Measurements from ENCODE around the gene NCBP3. TPM values are rescaled to one million over a fixed set of nuclear protein-coding genes. Genes with fewer than 3 reads are reported as not detected.
"Not testable (repeated sequence)": the region's sequence is repeated elsewhere in the genome, so short reads cannot be mapped to it uniquely, and the experiment has no call there.

The NCBP3 gene
- total and polyA plus RNA-seq, 8 donors = 13.7 to 34.2 (median 15.4) TPM

GRCh38 chr17:3792481-3792880 is 53.6 kb downstream of the NCBP3 start:
- FAIRE-seq (no peak), ATAC-seq (peak in 1 of 4 donors; percentile 40), DNase-seq (peak in 1 of 6 donors; percentile 18)
- TF ChIP-seq CTCF (IDR thresholded peaks at IDR 0.05) = no peak
- Histone ChIP-seq H3K4me3 (no peak overlapping the region), H3K4me1 (no peaks in the 10 kb centered on the region), H3K27ac (no peak overlapping the region), H3K9me3 (no peaks in the 10 kb centered on the region), H3K36me3 (no peaks in the 10 kb centered on the region), H3K27me3 (no peaks in the 10 kb centered on the region)
- intact Hi-C loops (cut with DNase I) = no loop called here
- 57 to 58% methylated on average over 6 of the region's 6 CpGs for WGBS, 2 donors

GRCh38 chr17:3788200-3788599 is 57.8 kb downstream of the NCBP3 start:
- Histone ChIP-seq H3K36me3 (no peaks in the 10 kb centered on the region), H3K4me1 (no peaks in the 10 kb centered on the region), H3K4me3 (no peak overlapping the region), H3K27ac (no peak overlapping the region), H3K27me3 (no peaks in the 10 kb centered on the region), H3K9me3 (no peaks in the 10 kb centered on the region)
- intact Hi-C loops (cut with DNase I) = no loop called here
- no peak for DNase-seq
- WGBS, 2 donors = 73 to 74% methylated on average over 2 of the region's 2 CpGs
- ATAC-seq = peak in 1 of 4 donors; percentile 17
- TF ChIP-seq CTCF (IDR thresholded peaks at IDR 0.05) = no peak
- no peak for FAIRE-seq

GRCh38 chr17:3785323-3785722 is 60.7 kb downstream of the NCBP3 start:
- H3K36me3 ChIP-seq; H3K9me3 ChIP-seq; ATAC-seq; H3K27ac ChIP-seq; H3K4me3 ChIP-seq; intact Hi-C loops (cut with DNase I); H3K27me3 ChIP-seq; DNase-seq; FAIRE-seq; H3K4me1 ChIP-seq: not testable (repeated sequence)
- 71 to 81% methylated on average over 5 of the region's 5 CpGs for WGBS, 2 donors

- no peak overlapping the region for H3K27ac ChIP-seq
- intact Hi-C loops (cut with DNase I) = no loop called here
- no peaks in the 10 kb centered on the region for H3K9me3 ChIP-seq
- FAIRE-seq = no peak
- ATAC-seq = no peak
- no peaks in the 10 kb centered on the region for H3K4me1 ChIP-seq
- no peaks in the 10 kb centered on the region for H3K36me3 ChIP-seq
- H3K27me3 ChIP-seq = no peaks in the 10 kb centered on the region
- no peak for DNase-seq
- no peak for TF ChIP-seq CTCF (IDR thresholded peaks at IDR 0.05)
- WGBS, 2 donors = 78 to 84% methylated on average over 8 of the region's 8 CpGs
- no peak overlapping the region for H3K4me3 ChIP-seq
These were observed 63.3 kb downstream of the NCBP3 start for GRCh38 chr17:3782751-3783150.

GRCh38 chr17:3780986-3781385 is 65.1 kb downstream of the NCBP3 start:
- Histone ChIP-seq H3K9me3 (no peaks in the 10 kb centered on the region), H3K4me3 (no peak overlapping the region), H3K27me3 (no peaks in the 10 kb centered on the region), H3K4me1 (no peaks in the 10 kb centered on the region), H3K27ac (no peak overlapping the region), H3K36me3 (no peaks in the 10 kb centered on the region)
- TF ChIP-seq CTCF (IDR thresholded peaks at IDR 0.05) = no peak
- DNase-seq = no peak
- FAIRE-seq = no peak
- intact Hi-C loops (cut with DNase I) = no loop called here
- 74 to 81% methylated on average over 6 of the region's 6 CpGs for WGBS, 2 donors
- no peak for ATAC-seq
